Ascending aorta (tissue), 2 donors: Measurements from ENCODE around the gene ELOVL2. TPM values are rescaled to one million over a fixed set of nuclear protein-coding genes. Genes with fewer than 3 reads are reported as not detected.

ENCODE experiments used
- DNase-seq, 2 donors: peaks; one replicate each; pipeline ENCODE4 v3.0.0-alpha.2; 2019; ENCODE audit warnings: low spot score in 2 of 2
- H3K27ac ChIP-seq, 2 donors: fragments of 200-600 bp; sonication (generic); one replicate each; pipeline ENCODE4 v1.5.1; 2016 to 2017; ENCODE audit warnings: mild to moderate bottlenecking in 1 of 2
- H3K27me3 ChIP-seq: fragments of 200-600 bp; sonication (generic); one replicate; pipeline ENCODE4 v1.5.1; 2017
- H3K36me3 ChIP-seq, 2 donors: fragments of 200-600 bp; sonication (generic); one replicate each; pipeline ENCODE4 v1.5.1; 2016
- H3K4me1 ChIP-seq, 2 donors: fragments of 200-600 bp; sonication (generic); one replicate each; pipeline ENCODE4 v1.5.1; 2016 to 2017; ENCODE audit warnings: mild to moderate bottlenecking in 1 of 2
- H3K4me3 ChIP-seq, 2 donors: fragments of 200-600 bp; sonication (generic); one replicate each; pipeline ENCODE4 v1.5.1; 2016 to 2017; ENCODE audit warnings: mild to moderate bottlenecking in 1 of 2
- H3K9me3 ChIP-seq, 2 donors: fragments of 200-600 bp; sonication (generic); one replicate each; pipeline ENCODE4 v1.5.1; 2016
- intact Hi-C: fragments of 100-400 bp; cut with DNase I; formaldehyde crosslinking; loops from one replicate; pipeline ENCODE4 v1.15.1; 2023
- total RNA-seq: library from RNA; depleted of rRNA; stranded (reverse); fragments of >200 nt; gene quantifications from one replicate; pipeline ENCODE4 v1.1.0, GENCODE V29; 2016
- TF ChIP-seq, protein P1 (sequence below), 3 experiments: fragments of 200-600 bp in 2 of 3; fragments of 450-650 bp in 1 of 3; sonication (generic) in 2 of 3; IDR thresholded peaks; one replicate each; pipeline ENCODE4 v1.5.1; 2016 to 2019; ENCODE audit warnings: antibody characterized with exemption in 3 of 3, mild to moderate bottlenecking in 1 of 3, moderate library complexity in 1 of 3

The ELOVL2 gene
- total RNA-seq, 1 donor from 2014 or later, result 0.11 TPM

DNA sequence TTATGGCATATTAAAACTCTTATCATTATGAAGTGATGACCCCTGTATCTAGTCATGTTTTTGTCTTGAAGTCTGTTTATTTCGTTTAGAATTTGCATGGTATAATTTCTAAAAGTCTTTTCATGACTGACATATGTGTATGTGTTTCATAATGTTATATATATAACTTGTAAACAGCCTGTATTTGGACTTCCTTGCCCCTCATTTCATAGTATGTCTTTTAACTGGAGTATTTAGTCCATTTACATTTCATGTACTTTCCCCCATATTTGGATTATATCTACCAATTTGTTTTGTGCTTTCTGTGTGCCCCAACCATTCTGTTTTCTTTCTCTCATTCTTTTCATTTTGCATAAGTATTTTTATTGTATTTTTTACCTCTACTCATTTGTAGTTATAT, 98.3 kb downstream of the ELOVL2 start:
- H3K9me3 ChIP-seq, result peaks cover 0 to 6% of the 10 kb centered on the region in 2 donors
- no peaks in the 10 kb centered on the region for H3K36me3 ChIP-seq
- H3K27me3 ChIP-seq, result no peaks in the 10 kb centered on the region
- H3K27ac ChIP-seq, result no peak overlapping the region
- TF ChIP-seq, protein P1, sequence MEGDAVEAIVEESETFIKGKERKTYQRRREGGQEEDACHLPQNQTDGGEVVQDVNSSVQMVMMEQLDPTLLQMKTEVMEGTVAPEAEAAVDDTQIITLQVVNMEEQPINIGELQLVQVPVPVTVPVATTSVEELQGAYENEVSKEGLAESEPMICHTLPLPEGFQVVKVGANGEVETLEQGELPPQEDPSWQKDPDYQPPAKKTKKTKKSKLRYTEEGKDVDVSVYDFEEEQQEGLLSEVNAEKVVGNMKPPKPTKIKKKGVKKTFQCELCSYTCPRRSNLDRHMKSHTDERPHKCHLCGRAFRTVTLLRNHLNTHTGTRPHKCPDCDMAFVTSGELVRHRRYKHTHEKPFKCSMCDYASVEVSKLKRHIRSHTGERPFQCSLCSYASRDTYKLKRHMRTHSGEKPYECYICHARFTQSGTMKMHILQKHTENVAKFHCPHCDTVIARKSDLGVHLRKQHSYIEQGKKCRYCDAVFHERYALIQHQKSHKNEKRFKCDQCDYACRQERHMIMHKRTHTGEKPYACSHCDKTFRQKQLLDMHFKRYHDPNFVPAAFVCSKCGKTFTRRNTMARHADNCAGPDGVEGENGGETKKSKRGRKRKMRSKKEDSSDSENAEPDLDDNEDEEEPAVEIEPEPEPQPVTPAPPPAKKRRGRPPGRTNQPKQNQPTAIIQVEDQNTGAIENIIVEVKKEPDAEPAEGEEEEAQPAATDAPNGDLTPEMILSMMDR (IDR thresholded peaks at IDR 0.05), result no peak
- intact Hi-C loops, result no loop called here
- no peak overlapping the region for H3K4me3 ChIP-seq
- no peak for DNase-seq
- H3K4me1 ChIP-seq, result no peaks in the 10 kb centered on the region

- Histone ChIP-seq H3K27ac (no peak overlapping the region), H3K36me3 (no peaks in the 10 kb centered on the region), H3K4me3 (no peak overlapping the region), H3K9me3 (no peaks in the 10 kb centered on the region), H3K27me3 (no peaks in the 10 kb centered on the region), H3K4me1 (no peaks in the 10 kb centered on the region)
- no peak for DNase-seq
- intact Hi-C loops, result no loop called here
- TF ChIP-seq, protein P1 (IDR thresholded peaks at IDR 0.05), result no peak
Observed at GRCh38 chr6:10939840-10940239, 104.3 kb downstream of the ELOVL2 start.

DNA sequence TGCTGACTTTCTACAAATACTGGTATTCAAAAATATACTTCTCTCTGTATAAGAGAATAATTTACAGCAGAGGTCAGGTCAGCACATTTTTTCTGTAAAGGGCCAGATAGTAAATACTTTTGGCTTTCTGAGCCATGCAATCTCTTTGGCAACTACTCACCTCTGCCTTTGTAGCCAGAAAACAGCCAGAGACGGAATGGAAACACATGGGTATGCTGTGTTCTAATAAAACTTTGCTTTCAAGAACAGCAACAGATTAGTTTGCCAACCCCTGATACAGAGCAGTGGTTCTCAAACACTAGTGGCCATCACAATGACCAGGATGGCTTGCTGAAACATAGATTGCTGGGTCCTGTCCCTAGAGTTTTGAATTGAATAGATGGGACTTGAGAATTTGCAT, 111.0 kb downstream of the ELOVL2 start:
- no peaks in the 10 kb centered on the region for H3K4me1 ChIP-seq
- TF ChIP-seq, protein P1 (IDR thresholded peaks at IDR 0.05), result no peak
- no peaks in the 10 kb centered on the region for H3K9me3 ChIP-seq
- H3K36me3 ChIP-seq, result no peaks in the 10 kb centered on the region
- H3K4me3 ChIP-seq, result no peak overlapping the region
- DNase-seq, result no peak
- intact Hi-C loops, result no loop called here
- no peaks in the 10 kb centered on the region for H3K27me3 ChIP-seq
- H3K27ac ChIP-seq, result no peak overlapping the region

Other genes with a start within 250 kb of the ELOVL2 start
- not detected for gene MAK, start 205.8 kb downstream of the ELOVL2 start, total RNA-seq
- not detected for gene GCM2, start 162.3 kb downstream of the ELOVL2 start, total RNA-seq
- gene SYCP2L, start 157.3 kb downstream of the ELOVL2 start, total RNA-seq, result 0.32 TPM
- gene SMIM13, start 49.5 kb upstream of the ELOVL2 start, total RNA-seq, result 2.3 TPM
- gene ERVFRD-1, start 67.4 kb upstream of the ELOVL2 start, total RNA-seq, result not detected
- gene NEDD9, start 188.4 kb upstream of the ELOVL2 start, total RNA-seq, result 150 TPM